Osteoblast (primary cell): Measurements from ENCODE around the gene IL36RN. TPM values are rescaled to one million over a fixed set of nuclear protein-coding genes. Genes with fewer than 3 reads are reported as not detected.

ENCODE experiments used
- DNase-seq: peaks from one replicate; pipeline ENCODE4 v3.0.0; 2011; ENCODE audit warnings: low spot score, mixed read lengths; ENCODE audit not compliant: insufficient read length; ENCODE audit errors: missing footprints
- H2AFZ ChIP-seq: 2 replicates; pipeline ENCODE4 v1.6.0; 2011; ENCODE audit warnings: mild to moderate bottlenecking, low read length
- H3K27ac ChIP-seq: 2 replicates; pipeline ENCODE4 v1.5.1; 2011; ENCODE audit warnings: mild to moderate bottlenecking, low read depth, low read length, moderate library complexity
- H3K27me3 ChIP-seq: 2 replicates; pipeline ENCODE4 v1.6.0; 2012; ENCODE audit warnings: mild to moderate bottlenecking, control low read depth, inconsistent platforms, low read length, moderate library complexity; ENCODE audit not compliant: insufficient read depth
- H3K36me3 ChIP-seq: 2 replicates; pipeline ENCODE4 v1.5.1; 2011; ENCODE audit warnings: mild to moderate bottlenecking, low read length, control low read depth, moderate library complexity; ENCODE audit not compliant: insufficient read depth
- H3K4me1 ChIP-seq: 2 replicates; pipeline ENCODE4 v1.5.1; 2011; ENCODE audit warnings: mild to moderate bottlenecking, low read length, control low read depth, moderate library complexity; ENCODE audit not compliant: insufficient read depth
- H3K4me2 ChIP-seq: 2 replicates; pipeline ENCODE4 v1.6.0; 2011; ENCODE audit warnings: mild to moderate bottlenecking, low read length; ENCODE audit not compliant: insufficient read depth
- H3K4me3 ChIP-seq: fragments of 200-600 bp; sonication (generic); 3 replicates; pipeline ENCODE4 v1.5.1; 2012; ENCODE audit warnings: mild to moderate bottlenecking, low read length, inconsistent platforms; ENCODE audit not compliant: insufficient read depth
- H3K79me2 ChIP-seq: 2 replicates; pipeline ENCODE4 v1.6.0; 2012; ENCODE audit warnings: mild to moderate bottlenecking, low read length, control low read depth, inconsistent platforms; ENCODE audit not compliant: insufficient read depth
- H3K9me3 ChIP-seq: 2 replicates; pipeline ENCODE4 v1.5.1; 2011; ENCODE audit warnings: low read depth, low read length, control low read depth
- H4K20me1 ChIP-seq: 2 replicates; pipeline ENCODE4 v1.6.0; 2012; ENCODE audit warnings: mild to moderate bottlenecking, low read length, control low read depth; ENCODE audit not compliant: insufficient read depth
- total RNA-seq: library from RNA; depleted of rRNA; stranded (reverse); fragments of >200 nt; gene quantifications from 2 replicates; pipeline ENCODE4 v1.2.3, GENCODE V29; 2012
- TF ChIP-seq, protein P1 (sequence below): IDR thresholded peaks from 2 replicates; pipeline ENCODE4 v1.5.1; 2011; ENCODE audit warnings: mild to moderate bottlenecking, low read depth, low read length, moderate library complexity; ENCODE audit errors: extremely low read depth

Gene IL36RN
- total RNA-seq, 1 donor, result not detected

DNA sequence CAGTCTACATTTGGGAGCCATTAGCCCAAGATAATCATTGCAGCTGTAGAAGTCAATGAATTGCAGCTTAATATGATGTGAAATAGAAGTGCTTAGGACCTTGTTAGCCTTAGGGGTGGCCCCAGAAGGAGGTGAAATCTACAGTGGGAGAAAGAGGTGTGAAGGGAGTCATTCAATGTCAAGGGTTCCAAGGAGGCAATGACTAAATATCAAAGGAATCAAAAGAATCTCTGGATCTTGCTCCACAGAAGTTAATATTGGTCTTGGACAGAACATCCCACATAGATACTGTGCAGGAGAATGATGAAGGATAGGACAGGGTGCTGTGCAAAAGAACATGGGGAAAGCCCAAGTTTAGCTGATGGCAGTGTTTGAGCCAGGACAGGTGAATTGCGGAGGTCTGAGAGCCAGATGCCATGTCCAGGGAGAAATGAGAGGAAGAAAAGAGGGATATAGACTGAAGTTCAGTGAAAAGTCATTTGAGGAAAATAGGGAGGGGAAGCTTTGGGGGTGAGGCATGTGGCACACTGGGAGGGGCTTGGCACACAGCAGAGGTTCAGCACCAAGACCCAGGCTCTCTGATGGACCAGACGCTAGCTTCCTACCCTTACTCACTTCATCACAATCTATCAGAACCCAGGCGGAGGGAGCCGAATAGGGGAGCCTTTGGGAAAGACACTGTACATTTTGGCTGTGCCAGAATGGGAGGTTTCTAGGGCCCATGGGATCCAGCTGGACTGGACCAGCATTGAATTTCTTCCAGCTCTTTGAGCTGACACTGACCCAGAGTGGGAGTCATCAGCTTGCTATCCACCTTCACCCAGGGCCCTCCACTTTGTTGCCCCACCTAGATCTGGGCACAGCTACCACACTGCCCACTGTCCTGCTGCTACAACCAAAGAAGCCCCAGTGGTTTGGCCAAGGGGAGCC, 10.9 kb downstream of the IL36RN start:
- DNase-seq, result no peak
- TF ChIP-seq, protein P1, sequence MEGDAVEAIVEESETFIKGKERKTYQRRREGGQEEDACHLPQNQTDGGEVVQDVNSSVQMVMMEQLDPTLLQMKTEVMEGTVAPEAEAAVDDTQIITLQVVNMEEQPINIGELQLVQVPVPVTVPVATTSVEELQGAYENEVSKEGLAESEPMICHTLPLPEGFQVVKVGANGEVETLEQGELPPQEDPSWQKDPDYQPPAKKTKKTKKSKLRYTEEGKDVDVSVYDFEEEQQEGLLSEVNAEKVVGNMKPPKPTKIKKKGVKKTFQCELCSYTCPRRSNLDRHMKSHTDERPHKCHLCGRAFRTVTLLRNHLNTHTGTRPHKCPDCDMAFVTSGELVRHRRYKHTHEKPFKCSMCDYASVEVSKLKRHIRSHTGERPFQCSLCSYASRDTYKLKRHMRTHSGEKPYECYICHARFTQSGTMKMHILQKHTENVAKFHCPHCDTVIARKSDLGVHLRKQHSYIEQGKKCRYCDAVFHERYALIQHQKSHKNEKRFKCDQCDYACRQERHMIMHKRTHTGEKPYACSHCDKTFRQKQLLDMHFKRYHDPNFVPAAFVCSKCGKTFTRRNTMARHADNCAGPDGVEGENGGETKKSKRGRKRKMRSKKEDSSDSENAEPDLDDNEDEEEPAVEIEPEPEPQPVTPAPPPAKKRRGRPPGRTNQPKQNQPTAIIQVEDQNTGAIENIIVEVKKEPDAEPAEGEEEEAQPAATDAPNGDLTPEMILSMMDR, result no peak
- Histone ChIP-seq H3K4me3 (no peak overlapping the region), H2AFZ (no peak overlapping the region), H3K36me3 (no peaks in the 10 kb centered on the region), H3K27me3 (peaks cover 20% of the 10 kb centered on the region), H3K4me2 (no peak overlapping the region), H3K27ac (no peak overlapping the region), H3K9me3 (no peaks in the 10 kb centered on the region), H4K20me1 (no peaks in the 10 kb centered on the region), H3K4me1 (no peaks in the 10 kb centered on the region), H3K79me2 (no peaks in the 10 kb centered on the region)

DNA sequence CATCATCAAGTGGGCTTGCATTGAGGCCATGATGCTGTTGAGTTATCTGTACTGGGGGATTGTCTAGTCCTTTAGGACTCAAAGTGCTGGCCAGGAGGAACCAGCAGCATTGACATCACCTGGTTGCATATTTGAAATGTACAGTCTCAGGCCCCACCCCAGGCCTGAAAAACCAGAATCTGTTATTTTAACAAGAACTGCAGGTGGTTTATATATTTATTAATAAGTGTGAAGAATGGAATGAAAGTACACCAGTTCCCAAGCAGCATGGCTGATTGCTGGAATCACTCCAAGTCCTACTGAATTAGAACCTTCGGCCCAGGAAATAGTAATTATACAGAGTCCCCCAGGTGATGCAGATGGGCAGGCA, 11.6 kb downstream of the IL36RN start:
- H3K79me2 ChIP-seq, result no peaks in the 10 kb centered on the region
- H3K36me3 ChIP-seq, result no peaks in the 10 kb centered on the region
- H3K4me2 ChIP-seq, result no peak overlapping the region
- no peak for DNase-seq
- H3K9me3 ChIP-seq, result no peaks in the 10 kb centered on the region
- no peaks in the 10 kb centered on the region for H3K4me1 ChIP-seq
- H4K20me1 ChIP-seq, result no peaks in the 10 kb centered on the region
- no peak overlapping the region for H3K4me3 ChIP-seq
- peaks cover 27% of the 10 kb centered on the region for H3K27me3 ChIP-seq
- H3K27ac ChIP-seq, result no peak overlapping the region
- no peak overlapping the region for H2AFZ ChIP-seq
- TF ChIP-seq, protein P1, result no peak

DNA sequence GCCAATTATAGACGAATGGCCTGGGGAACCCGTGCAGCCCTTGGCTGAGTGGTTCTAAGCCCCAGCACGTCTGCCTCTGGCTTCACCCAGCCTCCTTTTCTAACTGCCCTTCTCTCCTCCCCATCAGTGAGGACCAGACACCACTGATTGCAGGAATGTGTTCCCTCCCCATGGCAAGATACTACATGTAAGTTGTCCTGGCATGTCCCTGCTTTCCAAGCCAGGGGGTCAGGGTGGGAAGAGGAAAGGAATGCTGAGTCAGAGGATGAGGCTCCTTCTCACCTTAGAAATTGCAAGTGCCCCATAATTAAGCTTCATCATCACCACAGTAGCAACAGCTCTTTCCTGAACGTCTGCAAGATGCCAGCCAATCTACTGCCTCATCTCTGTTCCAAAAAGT, 13.6 kb downstream of the IL36RN start:
- H3K79me2 ChIP-seq, result no peaks in the 10 kb centered on the region
- H3K4me3 ChIP-seq, result no peak overlapping the region
- H3K27ac ChIP-seq, result no peak overlapping the region
- no peak overlapping the region for H3K4me2 ChIP-seq
- no peak for DNase-seq
- H3K27me3 ChIP-seq, result peaks cover 33% of the 10 kb centered on the region
- H3K9me3 ChIP-seq, result no peaks in the 10 kb centered on the region
- TF ChIP-seq, protein P1, result no peak
- H3K4me1 ChIP-seq, result no peaks in the 10 kb centered on the region
- H2AFZ ChIP-seq, result no peak overlapping the region
- no peaks in the 10 kb centered on the region for H3K36me3 ChIP-seq
- H4K20me1 ChIP-seq, result no peaks in the 10 kb centered on the region

DNA sequence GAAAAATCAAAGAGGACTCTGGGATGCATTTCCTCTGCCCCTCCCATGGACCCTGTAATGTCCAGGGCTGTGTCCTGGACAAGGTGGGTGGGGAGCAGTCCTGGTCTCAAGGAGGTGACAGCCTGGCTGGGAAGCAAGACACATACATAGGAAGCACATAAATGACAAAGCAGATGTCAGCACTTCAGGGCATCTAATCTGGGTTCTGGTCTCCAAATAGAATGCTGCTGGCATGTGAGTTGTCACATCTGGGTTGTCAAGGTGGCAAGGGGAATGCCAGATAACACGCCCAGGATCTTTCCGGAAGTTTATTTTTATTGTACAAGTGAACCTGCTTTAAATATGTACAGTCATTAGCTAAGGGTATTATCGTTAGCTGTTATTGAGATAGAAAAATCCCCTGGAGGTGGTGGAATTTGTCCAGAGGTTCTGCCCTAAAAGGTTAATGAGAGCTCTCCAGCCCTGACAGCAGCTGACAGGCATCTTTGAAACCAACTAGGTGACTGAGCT, 14.4 kb downstream of the IL36RN start:
- no peaks in the 10 kb centered on the region for H3K9me3 ChIP-seq

More for the DNA sequence above, 14.4 kb downstream of the IL36RN start:
- H3K27ac ChIP-seq, result no peak overlapping the region
- H3K4me1 ChIP-seq, result peaks cover 4% of the 10 kb centered on the region
- no peak for DNase-seq
- H2AFZ ChIP-seq, result no peak overlapping the region
- no peaks in the 10 kb centered on the region for H4K20me1 ChIP-seq
- H3K4me2 ChIP-seq, result no peak overlapping the region
- H3K4me3 ChIP-seq, result no peak overlapping the region
- no peaks in the 10 kb centered on the region for H3K36me3 ChIP-seq
- TF ChIP-seq, protein P1, result no peak
- H3K27me3 ChIP-seq, result peaks cover 33% of the 10 kb centered on the region
- no peaks in the 10 kb centered on the region for H3K79me2 ChIP-seq
